Psoas muscle (tissue), 8 donors: ENCODE measurements around the gene ABCA9. TPM values are rescaled to one million over a fixed set of nuclear protein-coding genes. Genes with fewer than 3 reads are reported as not detected.
"Not testable (repeated sequence)": the region's sequence is repeated elsewhere in the genome, so short reads cannot be mapped to it uniquely, and the experiment has no call there.

Experiments used
- ATAC-seq, 4 donors: fragments of 200-7000 bp; cut with Tn5 transposase; one replicate each; pipeline ENCODE4 v1.9.1; 2020; ENCODE audit warnings: moderate library complexity in 3 of 4, mild to moderate bottlenecking in 2 of 4
- DNase-seq, 2 donors: peaks; one replicate each; pipeline ENCODE4 v3.0.0-alpha.2; 2020
- H3K27ac ChIP-seq: fragments of 200-600 bp; one replicate; pipeline ENCODE4 v1.8.0; 2022
- H3K27me3 ChIP-seq, 3 donors: fragments of 200-600 bp in 1 of 3; one replicate each; pipeline versions ENCODE4 v1.6.1 to v1.8.0; 2013 to 2022; ENCODE audit warnings: low read length in 2 of 3, mild to moderate bottlenecking in 2 of 3, moderate library complexity in 1 of 3; ENCODE audit not compliant: insufficient read depth in 3 of 3
- H3K36me3 ChIP-seq, 2 donors: fragments of 200-600 bp in 1 of 2; one replicate each; pipeline versions ENCODE4 v1.6.1 to v1.8.0; 2013 to 2022; ENCODE audit warnings: low read depth in 1 of 2, mild to moderate bottlenecking in 1 of 2, moderate library complexity in 1 of 2; ENCODE audit not compliant: insufficient read depth in 1 of 2
- H3K4me1 ChIP-seq: fragments of 200-600 bp; one replicate; pipeline ENCODE4 v1.8.0; 2022
- H3K4me3 ChIP-seq: fragments of 200-600 bp; one replicate; pipeline ENCODE4 v1.8.0; 2022; ENCODE audit warnings: mild to moderate bottlenecking
- H3K9me3 ChIP-seq: fragments of 200-600 bp; one replicate; pipeline ENCODE4 v1.8.0; 2022
- CTCF ChIP-seq: fragments of 200-600 bp; IDR thresholded peaks from one replicate; pipeline ENCODE4 v1.8.0; 2022; ENCODE audit warnings: antibody characterized with exemption
- WGBS, 3 donors: extraction: QIAGEN DNeasy Blood & Tissue Kit; methylation state at CpG; one replicate each; pipeline versions ENCODE4 v1.1.6 to v1.1.7; 2013; 5-methylcytosine and 5-hydroxymethylcytosine counted together
- intact Hi-C, 2 donors: fragments of 100-400 bp; cut with DNase I; formaldehyde crosslinking; loops; one replicate each; pipeline versions ENCODE4 v1.11.0 to v1.14.2; 2022
- polyA plus RNA-seq, 3 donors: library from polyadenylated mRNA; stranded (reverse); fragments of 200-250 nt; gene quantifications; one replicate each; pipeline ENCODE4 v1.2.3, GENCODE V29; 2013
- total RNA-seq, 4 donors: library from RNA; stranded (reverse); fragmentation: NEBNext Ultra II Directional in 2 of 4; extraction: Animal tissue kit (Norgen Biotek cat#: 25700) in 2 of 4; gene quantifications; one replicate each; pipeline versions ENCODE4 v1.2.1 to v1.2.4, GENCODE V29; 2021 to 2023
- donor health status: healthy with polysubstance abuse.
- donor health status: DM: no; HTN: no; CAD: no; lungs with moderate emphysema.
- donor health status: Bipolar disorder and iron deficiency.
- donor health status: healthy.
- donor health status: DM: yes; HTN: yes; CAD: no.
- donor health status: DM: no; HTN: no; CAD: no.
- donor health status: DM: no; HTN: no; CAD: no.
- donor health status: DM: yes; HTN: yes; CAD: no.

ABCA9 gene
- total and polyA plus RNA-seq, 7 donors = 1.6 to 13.8 (median 4.2) TPM

GRCh38 chr17:69071233-69071586 lies 10.5 kb upstream of the ABCA9 start:
- 83 to 89% (median 88%) methylated on average over 4 of the region's 4 CpGs for WGBS, 3 donors
- H3K9me3 ChIP-seq = peaks cover 14% of the 10 kb centered on the region

GRCh38 chr17:69070378-69071232 lies 9.9 kb upstream of the ABCA9 start:
- H3K27me3 ChIP-seq, H3K27ac ChIP-seq, intact Hi-C loops, H3K4me3 ChIP-seq, H3K4me1 ChIP-seq, ATAC-seq: not testable (repeated sequence)
- H3K36me3 ChIP-seq = peaks cover 0 to 18% of the 10 kb centered on the region in 2 donors
- H3K9me3 ChIP-seq = peaks cover 11% of the 10 kb centered on the region
- peak in 1 of 2 donors; percentile 29 for DNase-seq
- 75 to 84% (median 77%) methylated on average over 12 of the region's 12 CpGs for WGBS, 3 donors

More at GRCh38 chr17:69071233-69071586, 10.5 kb upstream of the ABCA9 start:
- DNase-seq = peak in 1 of 2 donors; percentile 12
- H3K4me3 ChIP-seq, intact Hi-C loops, H3K27me3 ChIP-seq, H3K4me1 ChIP-seq, H3K27ac ChIP-seq, ATAC-seq: not testable (repeated sequence)
- H3K36me3 ChIP-seq = peaks cover 0 to 19% of the 10 kb centered on the region in 2 donors

- DNase-seq (peak in 1 of 2 donors; percentile 4), ATAC-seq (no peak)
- WGBS, 3 donors = 88 to 95% (median 89%) methylated on average over 5 of the region's 5 CpGs
- peaks cover 0 to 18% of the 10 kb centered on the region in 2 donors for H3K36me3 ChIP-seq
- no peak overlapping the region for H3K4me3 ChIP-seq
- H3K4me1 ChIP-seq = no peaks in the 10 kb centered on the region
- H3K27me3 ChIP-seq = no peaks in the 10 kb centered on the region
- no peak for TF ChIP-seq CTCF
- no peak overlapping the region for H3K27ac ChIP-seq
- H3K9me3 ChIP-seq = no peaks in the 10 kb centered on the region
- intact Hi-C loops = no loop called here
Measured at GRCh38 chr17:69069226-69069750, 8.6 kb upstream of the ABCA9 start.

- 95 to 96% (median 96%) methylated on average over 4 of the region's 4 CpGs for WGBS, 3 donors
- H3K4me3 ChIP-seq = no peak overlapping the region
- TF ChIP-seq CTCF = no peak
- H3K27ac ChIP-seq = no peak overlapping the region
- no peaks in the 10 kb centered on the region for H3K27me3 ChIP-seq
- ATAC-seq = no peak
- H3K9me3 ChIP-seq = no peaks in the 10 kb centered on the region
- peaks cover 0 to 18% of the 10 kb centered on the region in 2 donors for H3K36me3 ChIP-seq
- H3K4me1 ChIP-seq = no peaks in the 10 kb centered on the region
- no peak for DNase-seq
- intact Hi-C loops = no loop called here
Measured at GRCh38 chr17:69067274-69068047, 6.7 kb upstream of the ABCA9 start.

- Histone ChIP-seq H3K4me1 (no peaks in the 10 kb centered on the region), H3K27me3 (no peaks in the 10 kb centered on the region), H3K4me3 (no peak overlapping the region), H3K27ac (no peak overlapping the region), H3K9me3 (no peaks in the 10 kb centered on the region), H3K36me3 (peaks cover 0 to 18% of the 10 kb centered on the region in 2 donors)
- DNase-seq (no peak), ATAC-seq (no peak)
- intact Hi-C loops = no loop called here
- WGBS, 3 donors = 79 to 84% (median 84%) methylated on average over 7 of the region's 7 CpGs
- TF ChIP-seq CTCF = no peak
Measured at GRCh38 chr17:69066482-69066881, 5.8 kb upstream of the ABCA9 start.
